ENCODE results near the gene COX20.

COX20 gene

DNA sequence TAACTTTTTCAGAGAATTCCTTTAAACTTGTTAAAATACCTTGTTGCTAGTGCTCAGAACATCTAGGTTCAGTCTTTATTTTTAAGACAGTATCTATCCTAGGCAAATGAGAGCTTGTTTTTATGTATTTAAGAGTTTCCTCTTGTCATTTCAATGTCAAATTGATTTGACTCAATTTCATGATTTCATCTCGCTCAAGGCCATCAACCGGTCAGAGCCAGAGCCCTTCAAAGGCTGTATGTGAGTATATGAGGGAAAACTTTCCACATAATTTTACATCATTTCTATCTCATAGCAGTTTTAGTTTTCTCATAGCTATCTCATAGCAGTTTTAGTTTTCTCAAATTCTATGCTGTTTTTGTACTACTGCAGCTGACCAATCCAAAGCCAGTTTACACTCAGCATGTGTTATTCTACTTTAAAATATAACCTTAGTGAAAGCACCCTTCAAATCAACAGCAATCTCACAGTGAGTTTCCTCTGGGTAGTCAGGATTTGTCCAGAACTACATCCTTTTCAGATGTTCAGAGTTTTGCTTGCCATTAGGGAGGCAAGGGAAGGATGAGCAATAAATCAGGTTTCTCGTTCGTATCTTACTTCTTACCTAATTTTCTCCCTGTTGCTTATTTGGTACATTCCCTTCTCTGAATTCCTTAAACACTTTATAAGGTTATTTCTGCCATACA, 16.2 kb downstream of the COX20 start:
- no peak for DNase-seq (ENCODE audit: low read depth)

DNA sequence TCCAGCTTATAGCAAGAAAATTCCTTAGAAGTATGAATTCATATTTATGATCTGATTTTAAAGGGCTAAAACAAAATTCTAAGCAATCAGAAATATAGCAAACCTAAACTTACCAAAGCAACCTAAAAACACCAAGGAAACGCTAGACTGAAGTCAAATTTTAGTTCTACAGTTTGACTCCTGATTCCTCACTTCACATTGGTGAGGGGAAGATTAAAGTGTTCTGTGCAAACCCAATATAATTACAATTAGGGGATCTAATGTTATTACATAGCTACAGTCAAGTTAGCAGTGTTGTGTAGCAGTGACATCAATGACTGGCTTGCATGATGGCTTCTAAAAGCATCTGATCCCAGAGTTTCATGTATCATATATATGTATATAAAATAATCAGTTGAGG, 17.2 kb downstream of the COX20 start:
- DNase-seq (ENCODE audit: low read depth) = no peak

DNA sequence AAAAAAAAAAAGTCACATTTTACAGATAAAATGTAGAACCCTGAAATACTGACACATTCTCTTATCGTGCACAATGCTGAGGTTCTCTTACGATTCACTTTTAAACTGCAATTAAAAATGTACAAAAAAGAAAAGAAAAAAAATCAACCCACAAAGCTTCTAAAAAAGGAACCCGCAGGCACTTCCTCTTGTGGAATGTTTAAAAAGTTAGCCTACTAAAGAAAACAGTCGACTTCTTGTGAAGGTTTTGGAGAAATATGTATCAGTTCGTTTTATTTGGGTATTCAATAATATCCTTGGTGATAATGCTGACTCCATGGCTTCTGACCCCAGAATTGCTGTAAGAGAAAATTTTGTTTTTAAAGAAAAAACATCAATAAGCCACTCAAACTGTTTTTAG, 18.7 kb downstream of the COX20 start:
- no peak for DNase-seq (ENCODE audit: low read depth)

DNA sequence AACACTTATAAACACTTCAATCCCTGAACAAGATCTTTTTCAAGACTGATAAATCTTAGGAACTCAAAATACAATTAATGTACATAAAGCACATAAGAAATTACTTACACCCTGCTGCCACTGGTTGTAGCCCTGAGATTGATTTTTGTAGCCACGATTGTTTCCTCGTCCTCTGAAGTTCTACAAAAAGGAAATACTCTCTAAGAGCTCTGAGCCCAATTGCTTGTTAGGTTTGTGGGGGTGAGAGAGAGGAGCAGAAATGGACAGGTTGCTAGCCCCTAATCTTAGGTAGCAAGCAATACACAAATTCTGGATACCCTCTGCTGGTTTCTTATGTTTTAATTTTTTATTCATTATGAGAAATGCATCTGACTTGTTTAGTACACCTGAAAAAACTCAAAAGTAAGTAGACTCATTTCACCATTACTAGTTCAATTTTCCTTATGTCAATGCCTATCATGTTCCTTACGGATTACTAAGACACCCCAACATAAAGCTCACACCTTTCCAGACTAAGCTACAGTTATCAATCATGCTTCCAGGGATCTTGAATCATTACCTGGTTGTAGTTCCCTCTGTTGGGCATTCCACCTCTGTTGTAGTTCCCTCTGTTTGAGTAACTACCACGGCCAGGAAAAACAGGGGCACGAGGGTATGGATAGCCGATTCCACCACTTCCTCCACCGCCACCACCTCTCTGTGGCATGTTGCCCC, 19.6 kb downstream of the COX20 start:
- no peak for DNase-seq (ENCODE audit: low read depth)

DNA sequence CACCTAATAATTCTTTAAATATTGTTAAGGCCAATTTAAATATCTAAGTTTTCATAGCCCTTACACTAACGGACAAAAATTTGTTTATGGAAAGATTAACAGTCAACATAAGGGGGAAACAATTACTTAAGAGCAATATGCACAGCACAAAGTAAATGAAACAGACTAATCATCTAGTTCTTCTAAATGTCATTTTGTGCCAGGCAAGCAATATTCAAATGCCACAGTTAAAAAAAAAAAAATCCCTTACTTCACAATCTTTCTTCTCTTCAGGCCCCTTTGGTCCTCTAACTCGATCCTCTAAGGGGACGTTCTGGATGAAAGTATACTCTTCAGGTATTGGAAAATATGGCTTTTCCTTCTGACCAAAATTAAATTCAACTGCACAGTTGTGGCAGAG, 22.3 kb downstream of the COX20 start:
- no peak for DNase-seq (ENCODE audit: low read depth)

DNA sequence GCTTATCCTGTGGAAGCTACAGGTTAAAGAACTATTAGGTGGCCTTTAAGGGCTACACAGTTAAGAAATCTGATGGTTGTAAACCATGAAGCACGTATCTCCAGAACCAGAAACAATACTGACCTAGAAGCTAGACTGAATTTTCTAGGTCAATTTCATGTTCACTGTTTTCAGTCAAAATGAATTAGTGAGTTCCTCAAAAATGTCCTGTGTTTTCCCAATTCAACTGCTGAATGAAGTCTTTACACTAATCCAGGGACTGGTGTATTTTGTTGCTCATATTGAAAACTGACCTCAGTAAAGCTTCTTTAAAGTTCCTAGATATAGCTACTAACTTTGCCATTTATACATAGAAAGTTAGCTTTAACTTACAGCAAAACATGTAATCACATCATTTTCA, 22.9 kb downstream of the COX20 start:
- no peak for DNase-seq (ENCODE audit: low read depth)

DNA sequence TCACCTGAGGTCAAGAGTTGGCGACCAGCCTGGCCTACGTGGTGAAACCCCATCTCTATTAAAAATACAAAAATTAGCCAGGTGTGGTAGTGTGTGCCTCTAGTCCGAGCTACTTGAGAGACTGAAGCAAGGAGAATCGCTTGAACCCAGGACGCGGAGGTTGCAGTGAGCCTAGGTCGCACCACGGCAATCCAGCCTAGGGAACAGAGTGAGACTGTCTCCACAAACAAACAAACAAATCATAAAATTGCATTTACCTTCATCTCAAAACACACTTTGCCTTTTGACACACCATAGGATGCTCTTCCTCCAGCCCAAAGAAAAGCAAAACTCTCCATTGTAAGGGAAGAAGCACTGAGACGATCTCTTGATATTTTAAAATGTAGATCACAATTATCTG, 24.6 kb downstream of the COX20 start:
- DNase-seq (ENCODE audit: low read depth) = no peak

DNA sequence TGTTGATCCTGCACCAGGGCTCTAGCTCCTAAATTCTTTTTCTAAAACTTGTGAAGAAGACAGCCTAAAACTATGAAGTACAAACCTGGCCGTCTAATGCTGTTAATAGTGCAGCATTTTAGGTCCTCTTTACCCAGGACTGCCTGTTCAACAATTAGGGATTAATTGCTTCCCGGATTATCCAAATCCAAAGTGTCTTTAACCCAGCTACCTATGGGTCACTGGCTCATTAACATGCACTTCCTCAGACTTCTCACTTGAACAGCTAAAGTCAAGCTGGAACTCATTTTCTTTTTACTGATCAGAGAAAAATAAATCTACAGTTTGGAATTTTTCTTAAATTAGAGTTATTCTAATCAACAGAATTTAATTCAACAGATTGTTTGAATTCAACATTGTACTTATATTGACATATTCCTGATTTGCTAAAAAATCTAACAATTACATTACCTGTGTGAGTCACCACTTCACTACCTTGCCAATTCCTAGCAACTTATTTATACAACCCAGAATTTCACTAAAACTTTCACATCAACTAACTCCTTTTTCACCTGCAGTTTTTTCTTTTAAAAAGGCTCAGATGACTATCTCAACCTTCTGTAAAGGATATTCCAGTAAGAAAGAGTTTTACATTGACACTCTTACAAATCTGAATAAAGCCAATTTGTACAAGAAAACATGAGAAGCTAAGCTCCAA, 25.6 kb downstream of the COX20 start:
- DNase-seq (ENCODE audit: low read depth) = no peak

DNA sequence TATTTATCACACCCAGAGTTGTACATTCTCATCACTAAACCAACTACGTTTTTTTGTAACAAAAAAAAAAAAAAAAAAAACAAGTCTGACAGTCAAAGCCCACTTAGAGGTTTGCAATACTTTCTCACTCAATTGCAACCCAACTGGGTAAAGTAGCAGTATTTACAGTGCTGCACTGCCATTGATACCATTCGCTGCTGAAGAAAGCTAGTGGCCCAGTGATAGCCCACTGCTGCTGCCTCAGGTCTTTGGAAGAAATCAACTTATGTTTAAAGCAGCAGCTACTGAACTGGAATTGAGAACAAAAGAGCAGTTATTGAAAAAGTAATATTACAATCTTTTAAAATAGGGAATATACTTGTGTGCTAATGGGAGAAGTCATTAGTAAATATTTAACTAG, 26.2 kb downstream of the COX20 start:
- DNase-seq (ENCODE audit: low read depth) = no peak

DNA sequence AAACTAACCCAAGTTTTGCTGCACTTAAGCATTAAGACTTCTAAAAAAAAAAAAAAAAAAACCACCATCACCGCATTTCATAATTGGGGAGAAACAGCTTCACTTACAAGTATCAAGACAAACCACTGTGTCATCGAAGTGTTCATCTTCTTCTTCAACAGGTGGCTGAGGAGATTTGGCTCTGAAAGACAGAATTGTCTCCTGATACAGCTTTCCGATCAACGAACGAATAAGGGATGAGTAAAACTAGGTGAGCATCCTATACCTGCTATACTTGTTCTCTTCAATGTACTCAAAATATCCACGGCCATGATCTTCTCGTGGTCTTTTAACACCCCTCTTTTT, 26.9 kb downstream of the COX20 start:
- no peak for DNase-seq (ENCODE audit: low read depth)

DNA sequence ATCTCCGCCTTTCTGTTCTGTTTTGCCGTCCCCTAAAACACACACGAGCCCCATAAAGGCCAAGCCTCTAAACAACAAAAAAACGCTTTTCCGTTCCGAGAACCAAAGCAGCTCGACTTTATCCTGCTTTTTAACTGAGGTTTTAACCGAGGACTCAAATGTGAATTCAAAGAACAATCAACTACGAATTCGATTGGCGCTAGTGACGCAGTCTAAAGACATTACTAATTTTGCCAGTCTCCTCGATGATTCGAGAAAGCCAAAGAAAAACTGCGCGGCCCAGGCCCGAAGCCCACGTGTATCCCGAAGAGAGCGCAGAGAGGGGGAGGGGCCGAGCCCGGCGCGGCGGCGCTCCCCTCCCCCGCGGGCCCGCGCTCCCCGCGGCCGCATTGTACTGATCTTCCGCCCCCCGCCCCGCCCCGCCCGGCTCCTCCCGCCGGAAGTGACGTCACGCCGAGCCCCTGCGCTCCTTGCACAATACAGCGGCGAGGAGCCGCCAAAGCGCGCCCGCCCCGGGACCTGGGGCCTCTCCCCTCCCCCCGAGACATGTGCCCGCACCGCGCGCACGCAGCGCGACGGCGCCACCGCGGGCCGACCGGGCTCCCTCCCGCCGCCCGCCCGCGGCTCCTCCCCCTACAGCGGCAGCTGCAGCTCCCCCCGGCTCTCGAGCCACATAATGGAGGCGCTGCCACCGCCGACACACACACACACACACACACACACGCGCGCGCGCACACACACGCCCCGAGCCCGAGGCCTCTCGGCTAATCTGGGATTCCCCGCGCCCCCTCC, 27.4 kb downstream of the COX20 start:
- DNase-seq (ENCODE audit: low read depth) = peak; percentile 96

DNA sequence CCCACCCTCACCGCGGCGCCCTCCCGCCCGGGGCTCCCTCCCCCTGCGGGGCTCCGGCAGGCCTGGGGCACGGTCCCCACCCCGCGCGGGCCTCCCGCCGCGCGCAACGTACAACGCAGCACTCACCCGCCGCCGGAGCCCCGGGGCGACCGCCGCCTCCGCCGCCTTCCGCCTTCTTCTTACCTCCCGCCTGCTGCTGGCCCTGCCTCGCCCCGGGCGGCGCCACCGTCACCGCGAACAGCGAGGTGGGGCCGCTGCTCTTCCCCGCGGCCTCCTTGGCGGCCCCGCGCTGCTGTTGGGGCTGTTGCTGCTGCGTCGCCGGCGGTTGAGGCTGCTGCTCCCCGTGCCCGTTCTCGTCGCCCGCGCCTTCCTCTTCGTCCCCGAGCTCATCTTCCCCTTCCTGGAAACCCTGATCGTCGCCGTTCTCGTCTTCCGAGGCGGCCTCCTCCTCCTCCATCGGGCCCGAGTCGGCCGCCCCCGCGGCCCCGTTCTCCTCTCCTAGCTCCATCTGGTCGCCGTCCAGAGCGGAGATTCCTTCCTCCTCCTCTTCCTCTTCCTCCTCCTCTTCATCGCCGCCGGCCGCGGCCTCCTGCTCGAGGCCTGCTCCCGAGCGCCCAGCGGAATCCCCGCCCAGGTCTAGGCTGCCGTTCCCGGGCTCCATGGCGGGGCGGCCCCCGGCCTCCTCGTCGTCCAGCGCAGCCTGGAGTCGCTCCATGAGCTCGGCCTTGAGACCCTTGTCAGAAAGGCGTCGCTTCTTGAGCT, 28.2 kb downstream of the COX20 start:
- DNase-seq (ENCODE audit: low read depth) = no peak

DNA sequence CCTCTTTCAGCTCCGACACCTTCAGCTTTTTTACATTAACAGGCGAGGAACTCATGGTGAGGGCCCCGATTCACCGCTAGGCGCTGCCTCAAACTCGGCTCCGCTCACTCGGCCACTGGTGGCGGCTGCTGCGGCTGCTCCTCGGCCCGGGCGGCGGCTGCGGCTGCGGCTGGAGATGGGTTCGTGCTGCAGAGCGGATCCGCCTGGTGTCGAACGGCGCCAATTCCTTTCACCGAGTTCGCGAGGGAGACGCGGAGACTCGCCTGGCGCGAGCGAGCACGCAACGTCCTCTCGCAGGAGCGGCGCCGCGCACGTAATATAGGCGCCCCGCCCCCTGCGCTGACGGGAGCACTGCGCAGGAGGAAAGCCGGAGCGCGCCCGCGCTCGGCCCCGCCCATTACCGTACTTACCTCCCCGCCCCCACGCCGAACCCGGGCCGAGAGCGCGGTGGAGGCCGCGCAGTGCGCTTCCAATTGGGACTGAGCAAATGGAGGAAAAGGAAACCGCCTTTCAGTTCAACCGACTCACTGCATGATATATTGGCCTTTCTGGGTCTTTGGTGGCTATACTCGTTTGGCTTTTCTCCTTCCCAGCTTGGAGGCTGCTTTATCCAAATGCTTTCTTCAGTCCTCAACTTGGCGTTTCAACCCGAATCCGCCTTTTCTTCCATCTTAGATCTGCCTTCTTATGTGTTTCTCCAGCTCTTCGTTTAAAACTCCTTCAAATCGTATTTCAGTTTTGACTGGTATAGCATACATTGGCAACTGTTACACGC, 29.0 kb downstream of the COX20 start, which contains the start of gene HNRNPU:
Gene HNRNPU (minus strand): TSS at position 291 of the 775 bp plus-strand sequence. CDS start 236 bp downstream, at position 55.
- peak; percentile 96 for DNase-seq (ENCODE audit: low read depth)

DNA sequence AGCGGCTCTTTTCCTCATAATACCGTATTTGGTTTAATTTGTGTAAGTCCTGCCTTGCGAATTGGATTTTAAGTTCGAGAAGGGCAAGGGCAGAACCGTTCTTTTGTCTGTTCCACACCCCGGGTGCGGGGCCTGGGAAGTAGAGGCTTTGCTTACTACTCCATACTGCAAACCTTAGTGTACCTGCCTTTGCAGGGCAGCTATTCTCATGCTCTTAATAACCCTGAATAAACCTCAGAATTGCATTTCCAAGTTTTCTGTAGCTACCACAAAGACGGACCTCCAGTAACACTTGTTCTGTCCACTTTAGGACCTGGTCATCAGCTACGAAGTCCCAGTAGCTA, 29.5 kb downstream of the COX20 start:
- DNase-seq (ENCODE audit: low read depth) = no peak

DNA sequence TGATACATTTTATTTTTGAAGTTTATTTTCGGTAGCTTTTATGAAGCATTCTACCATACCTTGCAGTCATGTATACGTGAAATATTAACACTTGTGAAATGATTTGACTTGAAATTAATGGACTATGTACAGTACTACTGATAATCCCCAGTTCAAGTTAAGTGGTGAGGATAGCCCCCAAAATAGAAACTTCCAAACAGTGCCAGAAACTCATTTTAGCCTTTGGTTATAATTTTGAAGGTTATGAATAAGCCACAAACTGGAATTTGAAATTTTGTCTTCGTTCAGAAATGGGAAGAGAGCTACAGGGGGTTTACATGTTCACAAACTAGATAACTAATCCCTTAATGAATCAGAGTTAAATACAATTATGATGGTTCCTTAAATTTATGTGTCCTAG, 30.4 kb downstream of the COX20 start:
- DNase-seq (ENCODE audit: low read depth) = no peak

DNA sequence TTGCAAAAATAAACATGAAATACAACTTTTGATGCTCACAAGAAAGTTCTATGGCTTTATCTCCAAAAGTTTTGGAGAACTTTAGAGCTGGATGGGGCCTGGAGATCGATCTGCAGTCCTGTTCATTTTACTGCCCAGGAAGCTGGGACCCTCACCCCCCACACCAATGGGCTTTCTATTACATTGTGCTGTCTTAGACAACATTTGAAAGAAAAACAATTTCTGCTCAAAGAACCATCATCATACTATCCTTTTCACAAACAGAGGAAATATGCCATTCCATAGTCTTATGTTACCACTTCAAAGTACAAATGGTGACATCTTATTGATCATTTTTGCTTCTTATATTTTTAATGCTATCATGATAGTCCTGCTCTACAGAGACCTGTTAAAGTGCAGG, 30.9 kb downstream of the COX20 start:
- no peak for DNase-seq (ENCODE audit: low read depth)

DNA sequence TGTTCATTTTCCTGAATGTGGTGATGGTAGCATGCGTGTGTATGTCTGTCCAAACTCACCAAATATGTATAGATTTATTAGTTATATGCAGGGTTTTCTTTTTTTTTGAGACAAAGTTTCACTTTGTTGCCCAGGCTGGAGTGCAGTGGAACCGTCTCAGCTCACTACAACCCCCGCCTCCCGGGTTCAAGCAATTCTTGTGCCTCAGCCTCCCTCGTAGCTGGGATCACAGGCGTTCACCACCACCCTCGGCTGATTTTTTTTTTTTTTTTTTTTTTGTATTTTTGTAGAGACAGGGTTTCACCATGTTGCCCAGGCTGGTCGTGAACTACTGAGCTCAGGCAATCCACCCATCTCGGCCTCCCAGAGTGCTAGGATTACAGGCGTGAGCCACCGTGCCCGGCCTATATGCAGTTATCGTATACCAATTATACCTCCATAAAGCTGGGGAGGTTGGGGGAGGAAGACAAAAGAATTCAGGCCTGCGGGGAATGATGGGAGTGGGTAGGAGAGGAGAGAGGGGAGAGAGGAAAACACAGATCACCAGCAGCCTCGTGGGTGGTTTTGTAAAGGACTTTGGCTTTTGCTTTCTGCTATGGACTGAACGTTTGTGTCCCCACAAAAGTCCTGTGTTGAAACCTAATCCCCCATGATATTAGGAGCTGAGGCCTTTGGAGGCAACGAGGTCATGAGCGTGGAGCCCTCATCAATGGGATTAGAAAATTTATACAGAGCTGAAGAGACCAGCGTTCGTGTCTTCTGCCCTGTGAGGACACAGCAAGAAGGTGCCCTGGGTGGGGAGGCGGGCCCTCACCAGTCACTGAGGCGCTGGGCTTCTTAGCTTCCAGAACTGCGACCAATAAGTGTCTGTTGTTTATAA, 33.3 kb downstream of the COX20 start:
- DNase-seq (ENCODE audit: low read depth) = no peak

DNA sequence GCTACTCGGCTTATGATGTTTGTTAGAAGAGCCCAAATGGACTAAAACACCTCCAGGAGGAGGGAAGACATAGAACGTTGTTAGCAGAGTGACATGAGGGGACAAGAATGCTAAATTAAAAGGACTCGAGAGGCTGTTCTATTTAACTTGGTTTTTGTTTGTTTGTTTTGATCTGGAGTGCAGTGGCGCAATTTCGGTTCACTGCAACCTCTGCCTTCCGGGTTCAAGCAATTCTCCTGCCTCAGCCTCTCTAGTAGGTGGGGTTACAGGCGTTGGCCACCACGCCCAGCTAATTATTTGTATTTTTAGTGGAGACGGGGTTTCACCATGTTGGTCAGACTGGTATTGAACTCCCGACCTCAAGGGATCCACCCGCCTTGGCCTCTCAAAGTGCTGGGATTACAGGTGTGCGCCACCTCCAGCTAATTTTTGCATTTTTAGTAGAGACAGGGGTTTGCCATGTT, 33.9 kb downstream of the COX20 start:
- DNase-seq (ENCODE audit: low read depth) = no peak

DNA sequence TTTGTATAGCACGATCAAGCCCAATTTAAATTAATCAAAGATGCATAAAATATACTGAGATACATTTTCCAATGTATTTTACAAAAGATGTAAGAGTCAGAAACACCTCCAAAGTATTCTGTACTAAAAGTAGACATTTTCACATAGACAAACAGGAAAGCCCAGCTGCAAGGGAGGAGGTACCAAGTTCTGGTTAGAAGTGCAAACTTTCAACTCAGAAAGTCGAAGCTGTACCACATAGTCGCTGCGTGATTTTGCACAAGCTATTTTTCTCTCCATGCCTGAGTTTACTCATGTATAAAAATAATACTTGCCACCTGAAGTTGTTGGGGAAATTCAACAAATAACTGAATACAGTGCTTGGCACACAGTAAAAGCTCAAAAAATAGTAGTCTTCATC, 34.5 kb downstream of the COX20 start:
- no peak for DNase-seq (ENCODE audit: low read depth)

DNA sequence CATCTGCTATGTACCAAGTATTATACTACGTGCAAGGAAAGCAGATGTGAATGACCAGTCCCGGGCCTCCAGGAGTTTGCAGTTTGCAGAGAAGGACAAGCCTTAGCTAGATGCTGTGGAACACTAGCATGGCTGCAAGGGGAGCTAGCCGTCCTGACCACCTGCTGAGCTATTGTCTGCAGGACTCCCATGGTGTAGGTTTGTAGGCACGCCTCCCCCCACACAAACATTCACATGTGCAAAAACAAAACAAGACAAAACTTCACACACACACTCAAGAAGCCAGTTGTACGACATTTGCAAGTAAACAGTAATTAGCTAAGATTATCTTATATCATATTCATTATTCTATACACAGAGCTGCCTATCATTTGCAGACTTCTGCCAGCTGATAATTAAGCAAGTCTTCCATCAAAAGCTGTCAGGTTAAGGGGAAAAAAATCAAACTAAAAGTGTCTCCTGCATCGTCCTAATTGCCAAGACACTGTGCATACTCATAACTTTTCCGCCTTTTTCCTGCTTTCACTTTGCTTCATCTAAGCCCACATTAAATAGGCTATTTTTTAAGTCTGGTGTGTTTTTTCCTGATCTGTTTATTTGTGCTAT, 39.6 kb downstream of the COX20 start:
- no peak for DNase-seq (ENCODE audit: low read depth)

Data from activated T-helper 9 cell treated with anti-CD3 and anti-CD28 coated beads, Interleukin-2, amount 50 U/mL, for 16 hours (primary cell).